GM23338 (cell line): ENCODE data around the gene DOCK11. TPM values are rescaled to one million over a fixed set of nuclear protein-coding genes. Genes with fewer than 3 reads are reported as not detected.

Source experiments
- ATAC-seq: fragments of 200-7000 bp; cut with Tn5 transposase; 3 replicates; pipeline ENCODE4 v1.9.1; 2020
- DNase-seq: peaks from one replicate; pipeline ENCODE4 v3.0.0-alpha.2; 2015; ENCODE audit warnings: low spot score
- H2AFZ ChIP-seq: fragments of 200-600 bp; sonication (generic); 2 replicates; pipeline ENCODE4 v1.8.0; 2016; ENCODE audit warnings: antibody characterized with exemption, mild to moderate bottlenecking, moderate library complexity
- H3F3A ChIP-seq: fragments of 200-600 bp; sonication (generic); replicated peaks from 2 replicates; pipeline ENCODE4 v1.8.0; 2017; ENCODE audit warnings: antibody characterized with exemption, mixed run types, low read depth
- H3K27ac ChIP-seq: fragments of 200-600 bp; sonication (generic); 2 replicates; pipeline ENCODE4 v1.6.1; 2016; ENCODE audit warnings: low read depth
- H3K27me3 ChIP-seq: fragments of 200-600 bp; sonication (generic); 2 replicates; pipeline ENCODE4 v1.8.0; 2016; ENCODE audit warnings: mild to moderate bottlenecking, mixed run types, moderate library complexity; ENCODE audit not compliant: insufficient read depth
- H3K36me3 ChIP-seq: fragments of 200-600 bp; sonication (generic); 2 replicates; pipeline ENCODE4 v1.8.0; 2016; ENCODE audit warnings: mild to moderate bottlenecking; ENCODE audit not compliant: insufficient read depth
- H3K4me1 ChIP-seq: fragments of 200-600 bp; sonication (generic); 2 replicates; pipeline ENCODE4 v1.8.0; 2016; ENCODE audit warnings: mild to moderate bottlenecking, moderate library complexity; ENCODE audit not compliant: insufficient read depth
- H3K4me2 ChIP-seq: fragments of 200-600 bp; sonication (generic); 2 replicates; pipeline ENCODE4 v1.7.1; 2017; ENCODE audit warnings: mixed run types
- H3K4me3 ChIP-seq: fragments of 200-600 bp; sonication (generic); 2 replicates; pipeline ENCODE4 v1.6.1; 2016; ENCODE audit warnings: mixed run types
- H3K79me2 ChIP-seq: fragments of 200-600 bp; sonication (generic); replicated peaks from 2 replicates; pipeline ENCODE4 v1.8.0; 2017; ENCODE audit warnings: mild to moderate bottlenecking; ENCODE audit not compliant: insufficient read depth
- H3K9me2 ChIP-seq: fragments of 200-600 bp; sonication (generic); 2 replicates; pipeline ENCODE4 v1.8.0; 2017; ENCODE audit not compliant: insufficient read depth
- H4K20me1 ChIP-seq: fragments of 200-600 bp; sonication (generic); replicated peaks from 2 replicates; pipeline ENCODE4 v1.8.0; 2017; ENCODE audit warnings: mild to moderate bottlenecking; ENCODE audit not compliant: insufficient read depth
- H3K27ac Mint-ChIP-seq: 2 replicates; pipeline ENCODE4 v1.8.0; 2020; ENCODE audit warnings: inconsistent platforms, mild to moderate bottlenecking, moderate library complexity, mixed read lengths
- H3K27me3 Mint-ChIP-seq: 3 replicates; pipeline ENCODE4 v1.8.0; 2022; ENCODE audit warnings: low read depth, mild to moderate bottlenecking, moderate library complexity, mixed read lengths, inconsistent platforms; ENCODE audit not compliant: insufficient read depth, poor library complexity
- H3K36me3 Mint-ChIP-seq: 3 replicates; pipeline ENCODE4 v1.8.0; 2021; ENCODE audit warnings: low read depth, mild to moderate bottlenecking, inconsistent platforms, moderate library complexity, mixed read lengths
- H3K4me1 Mint-ChIP-seq: 3 replicates; pipeline ENCODE4 v1.8.0; 2020; ENCODE audit warnings: mild to moderate bottlenecking, inconsistent platforms, mixed read lengths
- H3K4me3 Mint-ChIP-seq: 3 replicates; pipeline ENCODE4 v1.8.0; 2021; ENCODE audit warnings: moderate library complexity, mild to moderate bottlenecking, inconsistent platforms, mixed read lengths
- H3K9me3 Mint-ChIP-seq: 3 replicates; pipeline ENCODE4 v1.8.0; 2020; ENCODE audit warnings: moderate library complexity, mild to moderate bottlenecking, inconsistent platforms, mixed read lengths
- JUNB ChIP-seq: IDR thresholded peaks from one replicate; pipeline ENCODE4 v1.6.1; 2016; ENCODE audit warnings: antibody characterized with exemption; ENCODE audit not compliant: unreplicated experiment
- NANOG ChIP-seq: IDR thresholded peaks from 2 replicates; pipeline ENCODE4 v1.6.1; 2016; ENCODE audit warnings: antibody characterized with exemption, borderline replicate concordance
- STAT1 ChIP-seq: IDR thresholded peaks from one replicate; pipeline ENCODE4 v1.6.1; 2016; ENCODE audit warnings: antibody characterized with exemption; ENCODE audit not compliant: unreplicated experiment
- ZNF114 ChIP-seq: fragments of 250-450 bp; sonication (Bioruptor Pico); IDR thresholded peaks from 2 replicates; pipeline ENCODE4 v1.5.0; 2020; ENCODE audit warnings: mild to moderate bottlenecking, moderate library complexity
- ZNF331 ChIP-seq: fragments of 250-450 bp; sonication (Bioruptor Pico); IDR thresholded peaks from 2 replicates; pipeline ENCODE4 v1.5.0; 2020; ENCODE audit warnings: low read depth, mild to moderate bottlenecking, moderate library complexity
- ZNF462 ChIP-seq: fragments of 250-450 bp; sonication (Bioruptor Pico); IDR thresholded peaks from 2 replicates; pipeline ENCODE4 v1.5.0; 2020; ENCODE audit warnings: mild to moderate bottlenecking, moderate library complexity
- polyA plus RNA-seq: library from polyadenylated mRNA; unstranded; fragments of >200 nt; fragmentation: Nextera tagmentation; extraction: Ambion mirVana; gene quantifications from 2 replicates; pipeline ENCODE4 v1.2.1, GENCODE V29; 2016
- total RNA-seq: library from RNA; depleted of rRNA; stranded (reverse); fragments of >200 nt; shearing (Covaris generic); gene quantifications from 2 replicates; pipeline ENCODE4 v1.2.3, GENCODE V29; 2014
- TF ChIP-seq, protein P1 (sequence below), 2 experiments: fragments of 200-600 bp in 1 of 2; sonication (generic) in 1 of 2; conservative IDR thresholded peaks; 2 replicates each; pipeline versions ENCODE4 v1.5.1 to v1.6.1; 2016 to 2017; ENCODE audit warnings: antibody characterized with exemption in 2 of 2, low read depth in 2 of 2, mild to moderate bottlenecking in 2 of 2, moderate library complexity in 1 of 2

Gene DOCK11
- total and polyA plus RNA-seq, 2 experiments from 2014 or later: 6.0 to 12.3 TPM

- TF ChIP-seq ZNF114: no peak
- TF ChIP-seq ZNF331 (CRISPR knock-in tag): no peak
- TF ChIP-seq JUNB: no peak
- TF ChIP-seq, protein P1, sequence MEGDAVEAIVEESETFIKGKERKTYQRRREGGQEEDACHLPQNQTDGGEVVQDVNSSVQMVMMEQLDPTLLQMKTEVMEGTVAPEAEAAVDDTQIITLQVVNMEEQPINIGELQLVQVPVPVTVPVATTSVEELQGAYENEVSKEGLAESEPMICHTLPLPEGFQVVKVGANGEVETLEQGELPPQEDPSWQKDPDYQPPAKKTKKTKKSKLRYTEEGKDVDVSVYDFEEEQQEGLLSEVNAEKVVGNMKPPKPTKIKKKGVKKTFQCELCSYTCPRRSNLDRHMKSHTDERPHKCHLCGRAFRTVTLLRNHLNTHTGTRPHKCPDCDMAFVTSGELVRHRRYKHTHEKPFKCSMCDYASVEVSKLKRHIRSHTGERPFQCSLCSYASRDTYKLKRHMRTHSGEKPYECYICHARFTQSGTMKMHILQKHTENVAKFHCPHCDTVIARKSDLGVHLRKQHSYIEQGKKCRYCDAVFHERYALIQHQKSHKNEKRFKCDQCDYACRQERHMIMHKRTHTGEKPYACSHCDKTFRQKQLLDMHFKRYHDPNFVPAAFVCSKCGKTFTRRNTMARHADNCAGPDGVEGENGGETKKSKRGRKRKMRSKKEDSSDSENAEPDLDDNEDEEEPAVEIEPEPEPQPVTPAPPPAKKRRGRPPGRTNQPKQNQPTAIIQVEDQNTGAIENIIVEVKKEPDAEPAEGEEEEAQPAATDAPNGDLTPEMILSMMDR (conservative IDR thresholded peaks at IDR 0.05; ENCODE audit: low read depth in 2 of 2): no peak
- no peak for TF ChIP-seq STAT1
Observed at GRCh38 chrX:118525174-118525730, 29.6 kb downstream of the DOCK11 start (continued).

- H3K79me2 ChIP-seq: no peaks in the 10 kb centered on the region
- no peaks in the 10 kb centered on the region for H3K4me1 ChIP-seq
- H3K4me3 ChIP-seq: no peak overlapping the region
- H3K4me1 Mint-ChIP-seq: peaks cover 22% of the 10 kb centered on the region
- peak overlapping the region; percentile 77; the same call in 1 of the 2 replicates for H3K27ac Mint-ChIP-seq
- H3K27me3 ChIP-seq: no peaks in the 10 kb centered on the region
- no peak for DNase-seq
- no peaks in the 10 kb centered on the region for H3K36me3 ChIP-seq
- TF ChIP-seq ZNF462: no peak
- no peak for TF ChIP-seq ZNF331 (CRISPR knock-in tag)
- TF ChIP-seq NANOG: no peak
- H4K20me1 ChIP-seq: no peaks in the 10 kb centered on the region
- no peak overlapping the region for H3K4me3 Mint-ChIP-seq
- H3K27me3 Mint-ChIP-seq: peaks cover 2% of the 10 kb centered on the region
- no peaks in the 10 kb centered on the region for H3K36me3 Mint-ChIP-seq
- H3K9me3 Mint-ChIP-seq: no peaks in the 10 kb centered on the region; the same call in 2 of the 3 replicates
- H3K27ac ChIP-seq: no peak overlapping the region; the same call in 1 of the 2 replicates
- H2AFZ ChIP-seq: no peak overlapping the region
- no peaks in the 10 kb centered on the region for H3F3A ChIP-seq
- H3K9me2 ChIP-seq: no peaks in the 10 kb centered on the region
- no peak for ATAC-seq
- H3K4me2 ChIP-seq: no peak overlapping the region; the same call in 1 of the 2 replicates
Observed at GRCh38 chrX:118526149-118526548, 30.5 kb downstream of the DOCK11 start.
